Measurements from ENCODE around the gene ZYX.
A peak's percentile ranks its signal among the peaks of the same experiment; 100 is the strongest.

The ZYX gene, protein sequence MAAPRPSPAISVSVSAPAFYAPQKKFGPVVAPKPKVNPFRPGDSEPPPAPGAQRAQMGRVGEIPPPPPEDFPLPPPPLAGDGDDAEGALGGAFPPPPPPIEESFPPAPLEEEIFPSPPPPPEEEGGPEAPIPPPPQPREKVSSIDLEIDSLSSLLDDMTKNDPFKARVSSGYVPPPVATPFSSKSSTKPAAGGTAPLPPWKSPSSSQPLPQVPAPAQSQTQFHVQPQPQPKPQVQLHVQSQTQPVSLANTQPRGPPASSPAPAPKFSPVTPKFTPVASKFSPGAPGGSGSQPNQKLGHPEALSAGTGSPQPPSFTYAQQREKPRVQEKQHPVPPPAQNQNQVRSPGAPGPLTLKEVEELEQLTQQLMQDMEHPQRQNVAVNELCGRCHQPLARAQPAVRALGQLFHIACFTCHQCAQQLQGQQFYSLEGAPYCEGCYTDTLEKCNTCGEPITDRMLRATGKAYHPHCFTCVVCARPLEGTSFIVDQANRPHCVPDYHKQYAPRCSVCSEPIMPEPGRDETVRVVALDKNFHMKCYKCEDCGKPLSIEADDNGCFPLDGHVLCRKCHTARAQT

DNA sequence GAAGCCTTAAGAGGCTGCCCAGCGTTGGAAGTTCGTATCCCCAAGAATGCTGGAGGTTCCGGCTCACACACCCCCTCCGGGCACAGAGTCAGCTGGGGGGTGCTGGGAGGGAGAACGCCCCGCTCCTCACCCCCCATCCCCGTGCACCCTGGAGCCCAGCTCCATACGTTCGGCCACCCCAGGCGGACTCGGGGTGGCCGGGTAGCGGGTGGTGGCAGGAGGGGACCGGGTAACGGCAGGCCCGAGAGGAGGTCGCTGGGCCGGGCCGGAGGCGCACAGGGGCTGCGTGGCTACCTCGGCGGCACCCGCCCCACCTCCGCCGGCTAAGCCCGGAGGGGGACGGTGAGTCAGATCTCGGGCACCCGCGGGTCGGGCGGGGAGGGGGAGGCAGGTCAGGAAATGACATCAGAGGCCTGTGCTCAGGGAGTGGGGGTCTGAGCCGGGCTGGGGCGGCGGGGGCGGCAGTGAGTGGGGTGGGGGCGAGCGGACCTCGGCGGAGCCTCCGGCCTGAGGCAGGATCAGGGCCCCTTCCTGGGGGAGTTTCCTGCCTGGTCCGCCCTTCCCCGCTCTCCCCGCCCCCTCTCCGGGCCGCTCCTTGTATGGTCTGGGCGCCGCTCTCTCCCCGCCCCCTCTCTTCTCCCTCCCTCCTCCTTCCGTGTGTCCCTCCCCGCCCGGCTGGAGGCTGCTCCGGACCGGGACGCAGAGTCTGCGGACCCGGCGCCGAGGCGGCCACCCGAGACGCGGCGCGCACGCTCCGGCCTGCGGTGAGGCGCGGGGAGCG, at the start of gene ZYX:
ZYX (plus strand) TSS at position 700 of the 781 bp plus-strand sequence. CDS start 227 bp downstream, outside the sequence.
- Mint-ChIP-seq H3K9me3 (no peaks in the 10 kb centered on the region), H3K4me3 (peak within 1 kb of the TSS; percentile 82), H3K36me3 (ENCODE audit: low read depth) (no peaks in the 10 kb centered on the region), H3K4me1 (peaks cover 35% of the 10 kb centered on the region), H3K27me3 (ENCODE audit: low read depth, poor library complexity) (no peaks in the 10 kb centered on the region), H3K27ac (no peak within 1 kb of the TSS)
- TF ChIP-seq, protein P1, sequence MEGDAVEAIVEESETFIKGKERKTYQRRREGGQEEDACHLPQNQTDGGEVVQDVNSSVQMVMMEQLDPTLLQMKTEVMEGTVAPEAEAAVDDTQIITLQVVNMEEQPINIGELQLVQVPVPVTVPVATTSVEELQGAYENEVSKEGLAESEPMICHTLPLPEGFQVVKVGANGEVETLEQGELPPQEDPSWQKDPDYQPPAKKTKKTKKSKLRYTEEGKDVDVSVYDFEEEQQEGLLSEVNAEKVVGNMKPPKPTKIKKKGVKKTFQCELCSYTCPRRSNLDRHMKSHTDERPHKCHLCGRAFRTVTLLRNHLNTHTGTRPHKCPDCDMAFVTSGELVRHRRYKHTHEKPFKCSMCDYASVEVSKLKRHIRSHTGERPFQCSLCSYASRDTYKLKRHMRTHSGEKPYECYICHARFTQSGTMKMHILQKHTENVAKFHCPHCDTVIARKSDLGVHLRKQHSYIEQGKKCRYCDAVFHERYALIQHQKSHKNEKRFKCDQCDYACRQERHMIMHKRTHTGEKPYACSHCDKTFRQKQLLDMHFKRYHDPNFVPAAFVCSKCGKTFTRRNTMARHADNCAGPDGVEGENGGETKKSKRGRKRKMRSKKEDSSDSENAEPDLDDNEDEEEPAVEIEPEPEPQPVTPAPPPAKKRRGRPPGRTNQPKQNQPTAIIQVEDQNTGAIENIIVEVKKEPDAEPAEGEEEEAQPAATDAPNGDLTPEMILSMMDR (IDR thresholded peaks at IDR 0.05), result no peak
- DNase-seq, result peak; percentile 86

DNA sequence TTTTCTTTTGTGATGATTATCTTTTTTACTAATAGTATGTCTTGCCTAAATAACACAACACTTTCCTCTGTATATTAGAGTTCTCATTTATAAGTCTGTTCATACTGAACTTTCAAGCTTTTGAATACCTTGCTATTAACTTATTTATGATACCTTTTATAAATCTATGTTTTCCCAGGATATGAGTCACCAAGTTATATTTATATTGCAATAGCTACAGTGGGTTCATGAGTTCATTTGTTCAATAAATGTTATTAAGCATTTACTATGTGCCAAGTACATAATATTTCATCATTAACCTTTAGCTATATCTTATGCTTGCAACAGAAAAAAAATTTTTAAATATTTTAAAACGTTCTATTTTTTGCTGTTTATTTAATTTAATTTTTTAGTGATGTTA, 46.9 kb upstream of the ZYX start:
- no peak overlapping the region for H3K4me3 Mint-ChIP-seq
- DNase-seq, result no peak
- H3K27ac Mint-ChIP-seq, result no peak overlapping the region
- H3K4me1 Mint-ChIP-seq, result no peaks in the 10 kb centered on the region
- no peaks in the 10 kb centered on the region for H3K9me3 Mint-ChIP-seq
- TF ChIP-seq, protein P1 (IDR thresholded peaks at IDR 0.05), result no peak
- peaks cover 31% of the 10 kb centered on the region for H3K27me3 Mint-ChIP-seq (ENCODE audit: low read depth, poor library complexity)
- no peaks in the 10 kb centered on the region for H3K36me3 Mint-ChIP-seq (ENCODE audit: low read depth)

DNA sequence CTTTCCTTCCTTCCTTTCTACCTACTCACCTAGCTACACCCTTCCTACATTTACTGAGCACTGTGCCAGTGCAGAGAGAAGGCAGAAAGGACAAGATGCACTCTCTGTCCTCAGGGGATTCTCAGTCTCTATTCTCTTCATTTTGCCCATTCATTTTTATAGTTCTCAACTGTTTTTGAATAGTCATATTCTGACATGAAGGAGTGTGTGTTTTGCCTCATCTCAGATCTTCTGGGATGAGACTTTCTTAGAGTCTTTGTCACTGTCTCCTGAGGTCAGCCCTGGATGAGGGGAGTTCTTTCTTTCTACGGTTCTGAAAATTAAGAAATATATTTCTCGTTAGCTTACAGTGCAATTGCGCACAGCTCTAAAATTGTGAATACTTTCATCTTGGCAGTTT, 43.9 kb upstream of the ZYX start:
- Mint-ChIP-seq H3K4me1 (no peaks in the 10 kb centered on the region), H3K4me3 (no peak overlapping the region)

DNA sequence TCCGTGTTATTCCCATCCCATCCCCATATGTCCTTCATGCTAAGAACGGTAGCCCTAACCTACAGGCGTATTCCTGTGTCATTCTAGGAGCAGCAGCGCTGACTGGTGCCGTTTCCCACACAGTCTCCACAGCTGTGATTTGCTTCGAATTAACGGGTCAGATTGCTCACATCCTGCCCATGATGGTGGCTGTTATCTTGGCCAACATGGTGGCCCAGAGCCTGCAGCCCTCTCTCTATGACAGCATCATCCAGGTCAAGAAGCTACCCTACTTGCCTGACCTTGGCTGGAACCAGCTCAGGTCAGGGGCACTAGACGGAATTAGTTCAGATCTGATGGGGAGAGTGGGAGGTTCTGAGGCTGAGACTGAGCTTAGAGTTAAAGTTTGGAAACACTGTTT, 39.3 kb upstream of the ZYX start:
- DNase-seq, result no peak
- peaks cover 5% of the 10 kb centered on the region for H3K4me1 Mint-ChIP-seq
- H3K27me3 Mint-ChIP-seq (ENCODE audit: low read depth, poor library complexity), result peaks cover 58% of the 10 kb centered on the region
- TF ChIP-seq, protein P1 (IDR thresholded peaks at IDR 0.05), result no peak
- H3K36me3 Mint-ChIP-seq (ENCODE audit: low read depth), result no peaks in the 10 kb centered on the region
- no peak overlapping the region for H3K27ac Mint-ChIP-seq
- no peaks in the 10 kb centered on the region for H3K9me3 Mint-ChIP-seq
- no peak overlapping the region for H3K4me3 Mint-ChIP-seq

More for the DNA sequence above, 43.9 kb upstream of the ZYX start:
- Mint-ChIP-seq H3K27me3 (ENCODE audit: low read depth, poor library complexity) (peaks cover 47% of the 10 kb centered on the region), H3K27ac (no peak overlapping the region), H3K36me3 (ENCODE audit: low read depth) (no peaks in the 10 kb centered on the region), H3K9me3 (no peaks in the 10 kb centered on the region)
- DNase-seq, result no peak
- TF ChIP-seq, protein P1 (IDR thresholded peaks at IDR 0.05), result no peak

DNA sequence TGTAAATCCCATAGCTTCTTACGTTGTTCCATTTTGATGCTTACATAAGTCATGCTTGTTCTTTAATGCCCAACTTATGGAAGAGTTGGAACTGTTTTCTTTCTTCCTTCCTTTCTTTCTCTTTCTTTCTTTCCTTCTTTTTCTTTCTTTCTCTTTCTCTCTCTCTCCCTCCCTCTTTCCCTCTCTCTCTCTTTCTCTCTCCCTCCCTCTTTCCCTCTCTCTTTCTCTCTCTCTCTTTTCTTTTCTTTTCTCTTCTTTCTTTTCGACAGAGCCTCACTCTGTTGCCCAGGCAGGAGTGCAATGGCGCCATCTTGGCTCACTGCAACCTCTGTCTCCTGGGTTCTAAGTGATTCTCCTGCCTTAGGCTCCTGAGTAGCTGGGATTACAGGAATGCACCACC, 37.5 kb upstream of the ZYX start:
- Mint-ChIP-seq H3K27ac (no peak overlapping the region), H3K9me3 (no peaks in the 10 kb centered on the region), H3K27me3 (ENCODE audit: low read depth, poor library complexity) (peaks cover 68% of the 10 kb centered on the region), H3K36me3 (ENCODE audit: low read depth) (no peaks in the 10 kb centered on the region), H3K4me3 (no peak overlapping the region), H3K4me1 (peaks cover 5% of the 10 kb centered on the region)
- DNase-seq, result no peak
- TF ChIP-seq, protein P1 (IDR thresholded peaks at IDR 0.05), result no peak

All from nephron progenitor cell (in vitro differentiated cells).